GM18511 (cell line): Measurements from ENCODE around the gene ERMAP.
A peak's percentile ranks its signal among the peaks of the same experiment; 100 is the strongest.
"Not testable (repeated sequence)": the region's sequence is repeated elsewhere in the genome, so short reads cannot be mapped to it uniquely, and the experiment has no call there.

Experiments
- ATAC-seq: cut with Tn5 transposase; IDR thresholded peaks from one replicate; pipeline ENCODE4 v1.9.1; 2021; ENCODE audit warnings: mild to moderate bottlenecking, moderate library complexity; ENCODE audit not compliant: unreplicated experiment

The ERMAP gene

DNA sequence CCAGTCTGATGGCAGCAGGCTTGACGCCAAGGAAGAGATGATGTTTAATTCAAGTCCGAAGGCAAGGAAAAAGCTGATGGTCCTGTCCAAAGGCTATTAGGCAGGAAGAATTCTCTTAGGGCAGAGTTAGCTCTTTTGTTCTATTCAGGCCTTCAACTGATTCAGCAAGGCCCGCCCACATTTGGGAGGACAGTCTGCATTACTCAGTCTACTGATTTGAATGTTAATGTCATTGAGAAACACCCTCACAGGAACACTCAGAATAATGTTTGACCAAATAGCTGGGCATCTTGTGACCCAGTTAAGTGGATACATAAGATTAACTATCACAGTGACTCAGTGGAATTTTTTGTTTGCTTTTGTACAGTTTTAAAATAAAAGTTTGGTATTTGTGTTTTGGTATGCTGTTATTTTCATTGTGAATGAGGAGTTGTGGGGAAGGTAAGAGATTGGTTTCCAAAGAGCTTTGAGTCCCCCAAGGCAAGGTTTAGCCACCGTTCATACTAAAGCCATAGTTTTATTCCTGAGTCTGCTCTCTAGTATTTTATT lies 27.7 kb downstream of the ERMAP start:
- ATAC-seq, result no peak

DNA sequence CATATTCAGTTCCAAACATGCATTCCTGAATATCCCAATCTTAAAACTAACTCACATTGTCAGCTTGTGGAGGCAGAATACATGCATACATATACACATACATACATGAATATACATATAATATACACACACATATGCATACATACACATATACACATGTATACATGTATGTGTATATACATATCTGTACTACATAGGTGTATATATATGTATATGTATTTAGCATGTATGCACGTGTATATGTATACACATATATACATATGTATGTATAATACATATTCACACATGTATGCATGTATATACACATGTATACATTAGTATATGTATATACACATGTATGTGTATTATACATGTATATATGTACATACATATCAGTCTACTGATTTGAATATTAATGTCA lies 28.3 kb downstream of the ERMAP start:
- no peak for ATAC-seq

DNA sequence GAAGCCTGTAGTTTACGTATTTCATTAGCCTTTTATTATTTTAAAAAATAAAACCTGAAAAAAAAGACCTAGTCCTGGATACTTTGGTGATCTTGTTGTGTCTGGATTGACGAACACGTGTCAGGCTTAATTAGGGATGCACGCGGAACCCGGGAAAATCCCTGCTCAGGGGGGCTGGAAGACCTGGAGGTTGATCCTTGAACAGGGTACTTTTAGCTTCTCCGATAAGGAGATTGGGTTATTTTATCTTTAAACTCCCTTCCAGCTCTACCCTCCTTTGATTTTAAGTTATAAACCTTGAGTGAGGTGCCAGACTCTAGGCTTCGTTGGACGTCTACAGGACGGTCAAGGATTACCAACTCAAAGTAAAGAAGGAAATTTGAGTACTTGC lies 28.9 kb downstream of the ERMAP start:
- peak; percentile 28 for ATAC-seq

DNA sequence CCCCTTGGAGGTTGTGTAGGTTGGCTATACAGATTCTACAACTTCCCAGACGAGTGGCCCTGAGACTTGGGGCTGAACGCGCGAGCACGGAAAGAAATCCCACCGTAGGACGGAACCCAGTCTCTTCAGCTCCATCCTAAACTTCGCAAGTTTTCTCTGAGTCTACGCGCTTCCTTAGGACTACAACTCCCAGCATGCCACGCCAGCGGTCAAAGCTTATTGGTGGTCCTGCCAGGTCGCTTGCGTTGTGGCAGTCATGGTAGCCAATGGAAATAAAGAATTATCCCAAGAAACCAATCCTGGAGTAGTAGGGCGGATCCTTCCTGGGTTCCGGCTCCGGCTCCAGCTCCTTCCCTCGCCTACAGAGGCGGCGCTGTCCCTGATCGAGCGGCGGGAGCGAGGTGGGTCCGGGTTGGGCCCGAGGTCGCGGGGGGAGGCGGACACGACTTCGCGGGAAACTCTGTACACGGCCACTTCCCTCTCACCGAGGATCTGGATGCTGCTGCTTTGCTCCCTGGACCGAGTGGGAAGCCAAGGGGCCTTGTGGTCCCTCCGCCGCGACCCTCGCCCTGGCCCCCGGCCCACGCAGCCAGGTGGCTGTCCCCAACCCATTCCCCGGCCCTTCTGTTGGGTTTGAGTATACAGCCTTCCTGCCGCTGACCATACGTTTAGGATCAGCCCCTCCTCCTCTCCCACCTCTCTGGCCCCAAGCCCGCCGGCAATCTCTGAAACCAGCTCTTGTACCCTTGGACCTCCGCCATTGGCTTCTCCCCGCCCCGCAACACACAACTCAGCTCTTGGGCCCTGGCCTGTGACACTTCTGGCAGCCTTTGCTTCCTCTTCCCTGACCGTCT lies 29.6 kb downstream of the ERMAP start, which contains the start of gene ZNF691:
Gene ZNF691 (plus strand): TSS at position 357 of the 854 bp plus-strand sequence. CDS start 3,046 bp downstream, outside the sequence.
- ATAC-seq, result peak; percentile 92

DNA sequence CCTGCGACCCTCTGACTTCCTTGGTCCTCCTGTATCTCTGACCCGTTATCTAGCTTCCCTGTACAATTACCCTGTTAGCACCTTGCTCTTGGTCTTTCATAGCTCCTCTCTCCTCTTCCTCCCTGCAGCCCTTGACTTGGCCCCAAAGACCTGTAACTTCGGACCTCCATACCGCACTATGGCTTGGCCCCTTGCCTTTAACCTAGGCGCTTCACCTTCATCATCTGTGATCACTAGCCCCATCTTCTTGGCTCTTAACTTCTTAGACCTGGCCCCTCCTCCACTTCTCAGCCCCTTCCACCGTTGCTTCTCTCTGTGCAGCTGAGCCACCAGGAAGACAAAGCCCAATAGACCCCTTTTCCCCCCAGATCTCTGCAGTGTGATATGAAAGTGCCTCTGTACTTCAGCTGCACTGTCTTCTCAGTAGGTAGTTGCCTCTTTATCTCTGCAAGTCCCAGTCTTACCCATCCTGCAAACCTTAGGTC lies 30.2 kb downstream of the ERMAP start:
- peak; percentile 6 for ATAC-seq

DNA sequence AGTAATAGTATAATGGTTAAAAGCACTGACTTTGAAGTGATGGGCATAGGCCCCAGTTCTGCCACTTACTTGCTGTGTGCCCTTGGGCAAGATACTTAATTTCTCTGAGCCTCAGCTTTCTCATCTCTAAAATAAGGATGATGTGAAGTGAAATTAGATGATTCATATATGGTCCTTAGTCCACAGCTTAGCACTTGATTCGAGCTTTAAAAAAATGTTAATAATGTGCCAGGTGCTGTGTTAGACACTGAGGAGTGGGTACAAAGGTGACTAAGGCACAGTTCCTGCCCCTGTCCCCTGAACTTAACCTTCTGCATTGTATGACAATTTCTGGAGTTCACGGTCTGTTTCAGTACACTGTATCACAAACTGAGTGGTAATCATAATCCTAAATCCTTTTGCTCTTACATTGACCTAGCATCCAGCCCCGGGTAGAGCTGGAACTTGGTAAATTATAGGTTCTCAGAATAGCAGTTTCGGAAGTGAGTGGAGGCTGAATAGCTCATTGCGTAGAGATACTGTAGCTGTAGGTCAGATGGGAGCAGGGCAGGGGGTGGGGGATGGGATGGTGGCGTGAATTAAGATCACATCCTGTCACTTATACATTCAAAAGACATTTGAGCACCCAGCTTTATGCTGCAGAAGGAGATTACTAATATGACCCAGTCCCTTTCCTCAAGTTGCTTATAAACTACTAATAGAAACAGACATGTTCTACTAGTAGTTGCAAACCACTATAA lies 31.0 kb downstream of the ERMAP start:
- ATAC-seq, result no peak

DNA sequence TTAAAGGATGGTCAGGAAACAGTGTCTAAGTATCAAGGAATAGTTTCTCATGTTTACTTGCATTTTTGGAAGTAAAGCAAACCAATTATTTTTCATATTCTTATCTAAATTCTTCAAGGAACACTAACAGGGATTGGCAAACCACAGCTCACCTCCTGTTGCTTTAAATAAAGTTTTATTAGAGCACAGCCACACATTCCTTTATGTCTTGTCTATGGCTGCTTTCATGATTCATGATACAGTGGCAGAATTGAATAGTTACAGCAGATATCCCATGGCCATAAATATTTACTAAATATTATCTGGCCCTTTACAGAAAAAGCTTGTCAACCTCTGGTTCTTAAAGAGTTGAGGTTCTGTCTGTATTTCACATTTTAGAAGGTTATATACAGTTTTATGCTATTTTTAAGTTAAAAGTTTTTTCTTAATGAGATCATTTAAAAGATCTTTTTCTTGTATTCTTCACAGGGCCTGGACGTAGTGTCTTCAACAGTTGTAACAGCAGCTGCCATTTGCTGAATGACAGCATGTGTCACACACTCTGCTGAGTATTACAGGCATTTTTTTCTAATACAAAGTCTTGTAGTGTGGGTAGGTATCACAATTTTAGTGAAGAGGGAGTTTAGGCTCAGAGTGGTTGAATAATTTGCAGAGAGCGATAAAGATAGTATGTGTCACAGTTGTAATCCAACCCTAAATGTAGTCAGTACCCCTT lies 32.1 kb downstream of the ERMAP start:
- no peak for ATAC-seq

DNA sequence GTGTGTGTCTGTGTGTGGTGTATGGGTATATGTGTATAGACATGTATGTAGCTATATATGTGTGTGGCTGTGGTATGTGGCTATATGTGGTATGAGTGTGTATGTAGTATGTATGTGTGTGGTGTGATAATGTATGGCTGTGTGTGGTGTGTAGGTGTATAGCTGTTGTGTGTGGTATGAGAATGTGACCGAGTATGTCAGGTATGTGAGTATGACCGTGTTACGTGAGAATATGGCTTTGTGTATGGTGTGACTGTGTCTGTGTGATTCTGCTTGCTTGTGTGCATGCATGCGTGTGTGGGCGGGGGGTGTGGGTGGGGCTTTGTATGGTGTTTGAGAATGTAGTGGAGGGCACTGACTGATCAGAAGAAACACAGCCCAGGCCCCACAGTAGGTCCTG lies 33.0 kb downstream of the ERMAP start:
- ATAC-seq, result no peak

DNA sequence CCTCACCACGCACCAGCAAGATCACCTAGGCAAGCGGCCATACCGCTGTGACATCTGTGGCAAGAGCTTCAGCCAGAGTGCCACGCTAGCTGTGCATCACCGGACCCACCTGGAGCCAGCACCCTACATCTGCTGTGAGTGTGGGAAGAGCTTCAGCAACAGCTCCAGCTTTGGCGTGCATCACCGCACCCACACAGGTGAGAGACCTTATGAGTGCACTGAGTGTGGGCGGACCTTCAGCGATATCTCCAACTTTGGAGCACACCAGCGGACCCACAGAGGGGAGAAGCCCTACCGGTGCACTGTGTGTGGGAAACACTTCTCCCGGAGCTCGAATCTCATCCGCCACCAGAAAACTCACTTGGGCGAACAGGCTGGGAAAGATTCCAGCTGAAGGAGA lies 34.5 kb downstream of the ERMAP start:
- ATAC-seq, result no peak

DNA sequence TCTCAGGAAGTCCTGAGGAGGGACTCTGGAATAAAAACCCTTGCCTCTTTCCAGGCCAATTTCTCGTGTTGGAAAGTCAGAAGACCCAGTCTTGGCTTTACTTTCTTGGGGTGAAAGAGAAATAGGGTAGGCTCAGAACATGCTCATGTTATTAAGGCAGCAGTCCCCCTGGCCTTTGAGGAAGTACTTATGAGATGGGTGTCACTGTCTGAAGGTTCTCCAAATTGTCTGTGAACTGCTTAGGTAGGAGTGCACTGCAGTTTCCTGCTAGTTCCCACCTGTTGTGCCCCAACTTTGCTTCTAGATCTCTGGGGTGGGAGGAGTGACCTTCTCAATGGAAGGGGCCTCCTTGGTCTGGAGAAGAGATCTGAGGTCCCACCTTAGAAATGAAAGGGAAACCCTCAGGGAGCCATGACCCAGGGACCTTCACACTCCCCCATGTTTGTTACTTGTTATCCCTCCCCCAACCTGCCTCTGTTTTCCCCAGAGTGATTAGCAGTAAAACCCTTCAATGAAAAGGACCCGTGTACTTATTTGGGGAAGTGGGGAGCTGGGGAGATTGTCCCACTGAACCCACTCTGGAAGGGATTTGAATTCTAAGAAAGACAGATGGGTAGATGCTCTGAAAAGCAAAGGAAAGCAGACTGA lies 35.2 kb downstream of the ERMAP start:
- no peak for ATAC-seq

DNA sequence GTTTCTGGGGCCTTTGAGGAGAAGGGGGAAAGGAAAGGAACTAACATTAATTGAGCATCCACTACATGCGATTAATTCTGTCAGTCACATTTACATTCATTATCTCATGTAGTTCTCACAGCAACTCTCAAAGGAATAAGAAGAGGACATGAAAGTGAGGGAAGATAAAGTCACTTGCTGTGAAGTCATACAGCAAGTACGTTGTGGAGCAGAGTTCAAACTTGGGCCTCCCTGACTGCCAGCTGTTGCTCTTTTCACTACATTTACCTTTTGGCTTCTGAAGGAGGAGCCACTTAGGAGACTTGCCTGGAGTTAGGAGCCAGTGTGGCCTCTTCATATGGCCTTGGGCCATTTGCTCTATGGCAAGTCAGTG lies 35.7 kb downstream of the ERMAP start:
- no peak for ATAC-seq

DNA sequence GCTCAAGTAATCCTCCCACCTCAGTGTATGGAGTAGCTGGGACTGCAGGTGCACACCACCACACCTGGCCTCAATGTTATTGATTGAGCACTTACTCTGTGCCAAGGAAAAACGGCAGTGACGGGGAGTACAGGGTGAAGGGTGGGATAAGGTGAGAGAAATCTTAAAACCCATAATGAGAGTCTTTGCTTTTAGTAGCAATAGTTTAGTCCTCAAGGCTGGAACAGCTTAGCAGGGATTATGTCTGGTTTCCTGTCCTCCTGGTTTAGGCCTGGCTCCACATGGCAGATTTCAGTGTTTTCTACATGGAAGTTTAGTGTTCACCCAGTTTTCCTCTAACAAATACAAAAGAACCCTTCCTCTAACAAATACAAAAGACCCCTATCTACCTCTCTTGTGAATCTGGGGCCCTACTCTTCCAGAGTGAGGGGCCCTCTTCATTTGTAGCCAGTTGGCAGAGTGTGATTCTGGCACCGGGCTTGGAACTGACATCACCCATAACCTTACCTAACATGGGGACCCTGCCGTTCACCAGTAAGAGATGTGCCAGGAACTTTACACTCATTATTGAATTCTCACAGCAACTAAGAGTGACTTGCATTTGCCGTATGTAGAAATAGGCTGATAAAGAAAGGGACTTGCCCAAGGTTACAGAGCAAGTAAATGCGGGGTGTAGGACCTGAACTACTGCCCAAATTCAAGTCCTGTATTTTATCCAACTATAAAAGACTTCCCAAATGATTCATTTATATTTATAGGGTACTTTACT lies 36.4 kb downstream of the ERMAP start:
- ATAC-seq, result no peak

DNA sequence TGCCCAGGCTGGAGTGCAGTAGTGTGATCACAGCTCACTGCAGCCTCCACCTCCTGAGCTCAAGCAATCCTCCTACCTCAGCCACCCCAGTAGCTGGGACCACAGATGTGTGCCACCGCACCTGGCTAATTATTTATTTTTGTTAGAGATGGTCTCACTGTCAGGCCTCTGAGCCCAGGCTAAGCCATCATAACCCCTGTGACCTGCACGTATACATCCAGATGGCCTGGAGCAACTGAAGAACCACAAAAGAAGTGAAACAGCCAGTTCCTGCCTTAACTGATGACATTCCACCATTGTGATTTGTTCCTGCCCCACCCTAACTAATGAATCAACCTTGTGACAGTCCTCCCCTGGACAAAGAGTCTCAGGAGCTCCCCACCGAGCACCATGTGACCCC lies 39.6 kb downstream of the ERMAP start:
- ATAC-seq, result not testable (repeated sequence)

DNA sequence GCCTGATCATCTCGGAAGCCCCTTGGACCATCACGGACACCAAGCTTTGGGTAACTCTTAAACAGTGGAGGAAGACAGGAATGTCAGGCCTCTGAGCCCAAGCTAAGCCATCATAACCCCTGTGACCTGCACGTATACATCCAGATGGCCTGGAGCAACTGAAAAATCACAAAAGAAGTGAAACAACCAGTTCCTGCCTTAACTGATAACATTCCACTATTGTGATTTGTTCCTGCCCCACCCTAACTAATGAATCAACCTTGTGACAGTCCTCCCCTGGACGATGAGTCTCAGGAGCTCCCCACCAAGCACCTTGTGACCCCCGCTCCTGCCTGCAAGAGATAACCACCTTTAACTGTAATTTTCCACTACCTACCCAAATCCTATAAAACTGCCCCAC lies 42.4 kb downstream of the ERMAP start:
- not testable (repeated sequence) for ATAC-seq

DNA sequence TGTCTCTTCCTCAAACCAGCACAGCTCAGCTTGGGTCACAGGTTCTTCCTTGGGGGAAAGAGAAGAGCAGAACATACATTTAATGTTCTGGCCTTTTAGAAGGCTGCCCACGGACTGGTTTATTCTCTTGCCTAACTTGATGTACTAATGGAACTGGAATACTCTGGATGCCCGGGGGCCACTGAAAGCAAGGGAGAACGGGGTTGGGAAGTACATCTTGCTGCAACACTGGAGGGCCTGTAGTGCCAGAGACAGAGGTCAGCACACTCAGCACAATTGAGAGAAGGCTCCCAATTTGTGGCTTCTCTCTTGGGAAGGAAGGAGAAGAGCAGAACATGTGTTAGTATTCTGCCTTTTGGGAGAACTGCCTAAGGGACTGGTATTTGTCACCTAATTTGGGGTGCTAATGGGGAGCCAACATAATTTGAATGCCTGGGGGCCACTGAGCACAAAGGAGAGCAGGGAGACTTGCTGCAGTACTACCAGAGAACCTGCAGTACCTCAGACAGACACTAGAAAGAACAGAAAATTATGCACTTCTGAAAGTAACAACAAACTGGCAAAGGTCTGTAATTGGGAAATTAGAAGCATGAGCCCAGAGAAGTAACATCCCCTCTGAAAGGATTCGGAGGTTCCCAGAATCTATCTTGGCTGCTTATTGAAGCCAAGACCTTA lies 43.6 kb downstream of the ERMAP start:
- ATAC-seq, result no peak

DNA sequence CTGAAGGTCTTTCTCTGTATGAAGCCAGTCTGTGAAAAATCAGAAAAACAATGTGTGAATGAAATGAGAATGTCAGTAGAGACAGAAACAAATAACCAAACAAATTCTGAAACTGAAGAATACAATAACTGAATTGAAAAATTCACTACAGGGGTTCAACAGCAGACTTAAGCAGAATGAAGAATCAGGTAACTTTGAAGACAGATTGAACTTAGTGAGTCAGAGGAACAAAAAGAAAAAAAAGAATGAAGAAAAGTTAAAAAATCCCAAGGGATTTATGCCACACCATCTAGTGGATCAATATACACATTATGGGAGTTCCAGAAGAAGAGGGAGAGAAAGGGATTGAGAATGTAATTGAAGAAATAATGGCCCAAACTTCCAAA lies 44.1 kb downstream of the ERMAP start:
- no peak for ATAC-seq

DNA sequence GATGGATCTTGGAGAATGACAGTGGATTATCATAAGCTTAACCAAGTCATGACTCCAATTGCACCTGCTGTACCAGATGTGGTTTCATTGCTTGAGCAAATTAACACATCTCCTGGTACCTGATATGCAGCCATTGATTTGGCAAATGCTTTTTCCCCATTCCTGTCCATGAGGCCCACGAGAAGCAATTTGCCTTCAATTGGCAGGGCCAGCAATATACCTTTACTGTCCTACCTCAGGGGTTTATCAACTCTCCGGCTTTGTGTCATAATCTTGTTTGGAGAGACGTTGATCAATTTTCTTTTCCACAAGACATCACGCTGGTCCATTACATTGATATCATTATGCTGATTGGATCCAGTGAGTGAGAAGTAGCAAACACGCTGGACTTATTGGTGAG lies 49.6 kb downstream of the ERMAP start:
- no peak for ATAC-seq

DNA sequence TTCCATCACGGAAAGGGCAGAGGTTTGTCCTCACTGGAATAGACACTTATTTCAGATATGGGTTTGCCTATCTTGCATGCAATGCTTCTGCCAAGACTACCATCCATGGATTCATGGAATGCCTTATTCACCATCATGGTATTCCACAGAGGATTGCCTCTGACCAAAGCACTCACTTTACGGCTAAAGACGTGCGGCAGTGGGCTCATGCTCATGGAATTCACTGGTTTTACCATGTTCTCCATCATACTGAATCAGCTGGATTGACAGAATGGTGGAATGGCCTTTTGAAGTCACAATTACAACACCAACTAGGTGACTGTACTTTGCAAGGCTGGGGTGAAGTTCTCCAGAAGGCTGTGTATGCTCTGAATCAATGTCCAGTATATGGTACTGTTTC lies 51.5 kb downstream of the ERMAP start:
- not testable (repeated sequence) for ATAC-seq

DNA sequence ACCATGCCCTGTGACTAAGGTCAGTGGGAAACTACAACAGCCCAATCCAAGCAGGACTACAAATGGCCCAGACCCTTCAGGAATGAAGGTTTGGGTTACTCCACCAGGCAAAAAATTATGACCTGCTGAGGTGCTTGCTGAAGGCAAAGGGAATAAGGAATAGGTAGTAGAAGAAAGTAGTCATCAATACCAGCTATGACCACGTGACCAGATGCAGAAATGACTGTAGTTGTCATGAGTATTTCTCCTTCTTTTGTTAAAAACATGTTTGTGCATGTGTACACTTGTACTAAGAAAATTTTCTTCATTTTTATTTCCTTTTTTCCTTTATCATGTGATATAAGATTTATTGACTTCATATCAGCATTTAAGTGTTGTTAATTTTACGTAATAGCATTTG lies 52.3 kb downstream of the ERMAP start:
- ATAC-seq, result not testable (repeated sequence)
